GM19395 (cell line): Measurements from ENCODE around the gene ATF7IP2.
"Not testable (repeated sequence)": the region's sequence is repeated elsewhere in the genome, so short reads cannot be mapped to it uniquely, and the experiment has no call there.

Experiments used
- ATAC-seq: cut with Tn5 transposase; IDR thresholded peaks from one replicate; pipeline ENCODE4 v1.9.1; 2021; ENCODE audit warnings: mild to moderate bottlenecking, moderate library complexity; ENCODE audit not compliant: unreplicated experiment

ATF7IP2 gene

GRCh38 chr16:10441726-10442125 is 55.9 kb downstream of the ATF7IP2 start:
- no peak for ATAC-seq

DNA sequence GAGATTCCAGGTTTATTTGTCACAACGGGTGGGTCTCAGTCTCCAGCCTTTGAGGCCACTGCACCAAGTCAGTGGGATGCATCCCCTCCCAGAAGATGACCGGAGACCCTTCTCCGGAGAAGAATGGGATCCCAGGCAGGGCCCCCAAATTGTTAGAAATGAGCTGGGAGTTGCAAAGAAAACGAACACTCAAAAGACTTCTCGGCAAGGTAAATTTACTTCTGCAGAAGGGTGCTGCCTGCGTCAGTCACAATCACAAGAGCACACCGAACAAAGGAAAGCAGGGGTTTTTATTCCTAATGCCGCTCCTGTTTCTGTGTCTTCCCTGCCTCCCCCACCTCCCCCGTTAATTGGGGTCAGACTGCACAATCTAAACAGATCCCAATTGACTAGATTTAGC is 61.4 kb downstream of the ATF7IP2 start:
- ATAC-seq = no peak

DNA sequence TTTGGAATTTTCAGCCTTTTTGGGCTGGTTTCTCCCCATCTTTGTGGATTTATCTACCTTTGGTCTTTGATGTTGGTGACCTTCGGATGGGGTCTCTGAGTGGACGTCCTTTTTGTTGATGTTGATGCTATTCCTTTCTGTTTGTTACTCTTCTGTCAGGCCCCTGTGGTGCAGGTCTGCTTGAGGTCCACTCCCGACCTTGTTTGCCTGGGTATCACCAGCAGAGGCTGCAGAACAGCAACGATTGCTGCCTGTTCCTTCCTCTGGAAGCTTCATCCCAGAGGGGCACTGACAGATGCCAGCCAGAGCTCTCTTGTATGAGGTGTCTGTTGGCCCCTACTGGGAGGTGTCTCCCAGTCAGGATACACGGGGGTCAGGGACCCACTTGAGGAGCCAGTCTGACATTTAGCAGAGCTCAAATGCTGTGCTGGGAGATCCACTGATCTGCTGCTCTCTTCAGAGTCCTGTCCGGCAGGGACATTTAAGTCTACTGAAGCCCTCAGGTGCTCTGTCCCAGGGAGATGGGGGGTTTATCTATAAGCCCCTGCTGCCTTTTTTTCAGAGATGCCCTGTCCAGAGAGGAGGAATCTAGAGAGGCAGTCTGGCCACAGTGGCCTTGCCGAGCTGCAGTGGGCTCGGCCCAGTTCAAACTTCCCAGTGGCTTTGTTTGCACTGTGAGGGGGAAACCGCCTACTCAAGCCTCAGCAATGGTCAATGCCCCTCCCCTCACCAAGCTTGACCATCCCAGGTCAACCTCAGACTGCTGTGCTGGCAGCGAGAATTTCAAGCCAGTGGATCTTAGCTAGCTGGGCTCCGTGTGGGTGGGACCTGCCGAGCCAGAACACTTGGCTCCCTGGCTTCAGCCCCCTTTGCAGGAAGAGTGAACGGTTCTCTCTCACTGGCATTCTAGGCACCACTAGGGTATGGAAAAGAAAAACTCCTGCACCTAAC is 66.6 kb downstream of the ATF7IP2 start:
- not testable (repeated sequence) for ATAC-seq

DNA sequence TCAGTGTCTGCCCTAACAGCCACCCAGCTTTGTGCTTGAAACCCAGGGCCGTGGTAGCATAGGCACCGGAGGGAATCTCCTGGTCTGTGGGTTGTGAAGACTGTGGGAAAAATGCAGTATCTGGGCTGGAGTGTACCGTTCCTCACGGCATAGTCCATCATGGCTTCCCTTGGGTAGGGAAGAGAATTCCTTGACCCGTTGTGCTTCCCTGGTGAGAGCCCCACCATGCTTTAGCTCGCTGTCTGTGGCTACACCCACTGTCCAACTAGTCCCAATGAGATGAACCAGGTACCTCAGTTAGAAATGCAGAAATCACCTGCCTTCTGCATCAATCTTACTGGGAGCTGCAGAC is 67.3 kb downstream of the ATF7IP2 start:
- ATAC-seq = no peak

DNA sequence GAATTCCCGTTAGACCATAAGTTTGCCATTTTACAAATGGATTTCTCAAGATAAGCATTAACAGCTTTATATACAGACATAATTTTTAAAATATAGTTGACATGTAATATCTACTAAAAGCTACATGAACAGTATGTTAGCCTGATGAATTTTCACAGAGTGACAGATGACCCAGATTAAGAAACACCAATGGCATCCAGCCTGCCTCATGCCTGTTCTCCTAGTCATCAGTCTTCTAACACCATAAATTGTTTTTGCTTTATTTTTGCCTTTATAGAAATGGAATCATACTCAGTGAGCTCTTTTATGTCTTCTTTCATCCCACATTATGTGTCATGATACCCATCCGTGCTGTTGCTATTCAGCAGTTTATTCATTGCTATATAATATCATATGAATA is 80.0 kb downstream of the ATF7IP2 start:
- no peak for ATAC-seq

DNA sequence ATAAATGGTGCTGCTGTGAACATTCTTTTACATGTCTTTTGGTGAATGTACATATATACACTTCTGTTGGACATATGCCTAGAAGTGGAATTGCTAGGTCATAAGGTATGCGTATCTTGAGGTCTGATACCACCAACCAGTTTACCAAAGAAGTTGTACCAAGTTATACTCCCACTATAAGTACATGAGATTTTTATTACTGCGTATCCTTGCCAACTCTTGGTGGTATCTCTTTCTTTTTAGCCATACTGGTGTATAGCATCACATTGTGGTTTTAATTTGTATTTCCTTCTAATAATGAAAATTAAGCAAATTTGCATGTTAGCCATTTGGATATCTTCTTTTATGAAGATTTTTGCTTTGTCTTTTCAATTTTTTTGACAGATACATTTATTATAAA is 80.5 kb downstream of the ATF7IP2 start:
- ATAC-seq = no peak

GRCh38 chr16:10466861-10467260 is 81.0 kb downstream of the ATF7IP2 start:
- ATAC-seq = no peak

- ATAC-seq = not testable (repeated sequence)
Measured at GRCh38 chr16:10476636-10477035, 90.8 kb downstream of the ATF7IP2 start.

GRCh38 chr16:10480151-10480550 is 94.3 kb downstream of the ATF7IP2 start:
- no peak for ATAC-seq

DNA sequence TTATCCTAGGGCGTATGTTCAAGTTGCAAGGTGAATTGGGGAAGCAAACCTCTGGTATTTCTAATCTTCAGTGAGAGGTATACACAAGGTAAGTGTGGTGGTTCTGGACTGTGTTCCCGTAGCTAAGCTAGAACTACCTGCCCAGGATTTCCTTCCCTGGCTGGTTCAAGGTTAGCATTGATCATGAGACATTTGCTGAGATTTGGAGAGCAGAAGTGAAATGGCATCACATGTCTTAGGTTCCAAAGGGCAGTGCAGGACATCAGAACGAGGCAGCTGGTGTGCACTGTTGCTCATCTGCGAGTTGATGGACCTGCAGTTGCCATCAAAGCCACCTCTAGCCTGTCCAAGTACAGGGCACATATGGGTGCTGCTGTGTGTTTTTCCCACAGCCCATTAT is 99.3 kb downstream of the ATF7IP2 start:
- no peak for ATAC-seq

DNA sequence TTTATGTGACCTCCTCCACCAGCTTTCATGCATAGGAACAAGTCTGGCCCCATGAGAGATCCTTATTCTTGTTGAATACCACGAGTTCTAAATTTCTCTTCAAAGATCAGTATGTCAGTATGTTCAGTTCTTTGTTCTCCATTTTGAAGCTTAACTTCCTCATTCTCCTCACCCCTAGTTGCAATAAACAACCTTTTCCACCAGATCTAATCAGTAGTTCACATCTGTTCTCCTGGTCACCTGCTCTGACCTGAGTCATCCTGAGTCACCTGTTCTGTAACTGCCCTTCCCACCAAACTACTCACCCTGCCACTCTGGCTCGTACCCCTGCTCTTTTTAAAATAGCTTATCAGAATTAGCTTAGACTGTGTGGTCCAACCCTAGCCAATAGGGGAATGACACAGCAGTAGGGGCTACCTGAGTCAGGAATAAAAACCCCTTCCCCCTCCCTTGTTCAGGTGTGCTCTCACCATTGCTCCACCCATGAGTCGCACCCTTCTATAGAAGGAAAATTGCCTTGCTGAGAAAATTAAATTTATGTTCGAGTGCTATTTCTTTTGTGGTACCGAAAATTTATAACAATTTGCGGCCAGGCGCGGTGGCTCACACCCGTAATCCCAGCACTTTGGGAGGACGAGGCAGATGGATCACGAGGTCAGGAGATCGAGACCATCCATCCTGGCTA is 100.0 kb downstream of the ATF7IP2 start:
- ATAC-seq = no peak

DNA sequence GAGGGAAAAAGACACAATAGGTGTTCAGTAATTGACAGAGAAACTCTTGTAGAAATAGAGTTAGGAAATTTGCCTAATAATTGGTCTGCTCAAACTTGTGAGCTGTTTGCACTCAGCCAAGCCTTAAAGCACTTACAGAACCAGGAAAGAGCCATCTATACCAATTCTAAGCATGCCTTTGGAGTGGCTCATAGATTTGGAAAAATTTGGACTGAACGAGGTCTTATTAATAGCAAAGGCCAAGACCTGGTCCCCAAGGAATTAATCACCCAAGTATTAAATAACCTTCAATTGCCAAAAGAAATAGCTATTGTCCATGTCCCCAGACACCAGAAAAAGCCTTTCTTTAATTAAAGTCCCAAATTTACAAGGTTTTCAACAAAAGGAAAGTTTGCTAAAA is 104.3 kb downstream of the ATF7IP2 start:
- ATAC-seq = no peak

DNA sequence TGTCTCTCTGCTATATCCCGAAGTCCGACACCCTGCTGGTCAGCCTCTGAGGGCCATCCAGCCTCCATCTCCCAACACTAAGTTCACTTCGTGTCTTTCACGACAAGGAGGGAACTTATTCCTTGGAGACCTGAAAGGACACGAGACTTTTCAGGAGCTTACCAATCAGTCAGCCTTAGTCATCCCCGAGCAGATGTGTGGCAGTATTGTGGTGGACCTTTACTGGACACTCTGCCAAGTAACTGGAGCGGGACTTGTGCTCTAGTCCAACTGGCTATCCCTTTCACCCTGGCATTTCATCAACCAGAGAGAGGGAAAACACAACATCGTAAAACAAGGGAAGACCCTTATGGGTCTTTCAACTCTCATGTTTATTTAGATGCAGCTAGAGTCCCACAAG is 107.4 kb downstream of the ATF7IP2 start:
- ATAC-seq = no peak

- ATAC-seq = peak; percentile 61
Measured at GRCh38 chr16:10494343-10495030, 108.6 kb downstream of the ATF7IP2 start.

DNA sequence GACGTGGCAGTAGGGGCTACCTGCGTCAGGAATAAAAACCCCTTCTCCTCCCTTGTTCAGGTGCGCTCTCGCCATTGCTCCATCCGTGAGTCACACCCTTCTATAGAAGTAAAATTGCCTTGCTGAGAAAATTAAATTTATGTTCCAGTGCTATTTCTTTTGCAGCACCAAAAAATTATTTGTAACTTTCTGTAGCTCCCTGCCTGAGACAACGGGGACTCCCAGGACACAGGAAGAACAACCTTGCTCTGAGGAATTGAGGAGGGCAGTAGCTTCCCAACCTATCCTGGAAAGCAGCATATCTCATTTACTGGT is 109.1 kb downstream of the ATF7IP2 start:
- no peak for ATAC-seq

GRCh38 chr16:10497132-10498101 is 111.6 kb downstream of the ATF7IP2 start:
- no peak for ATAC-seq

DNA sequence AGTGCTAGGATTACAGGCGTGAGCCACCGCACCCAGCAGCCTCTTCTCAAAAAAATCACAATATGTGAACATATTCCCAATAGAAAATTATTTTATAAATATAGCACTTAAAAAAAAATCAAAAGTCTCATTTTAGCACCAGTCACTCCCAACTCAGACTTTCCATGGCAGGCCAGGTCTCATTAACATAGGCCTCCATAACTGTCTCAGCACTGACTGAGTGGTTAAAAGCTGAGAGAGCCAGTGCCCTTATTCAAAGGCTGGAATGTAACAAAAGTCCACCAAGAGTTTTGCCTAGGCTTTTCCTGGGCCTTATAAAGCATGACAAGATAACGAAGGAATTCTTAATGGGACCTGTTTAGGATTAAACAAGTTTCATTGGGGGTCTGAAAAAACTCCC is 114.7 kb downstream of the ATF7IP2 start:
- no peak for ATAC-seq

- no peak for ATAC-seq
Measured at GRCh38 chr16:10501016-10501607, 115.3 kb downstream of the ATF7IP2 start.

- no peak for ATAC-seq
Measured at GRCh38 chr16:10502776-10503175, 116.9 kb downstream of the ATF7IP2 start.

DNA sequence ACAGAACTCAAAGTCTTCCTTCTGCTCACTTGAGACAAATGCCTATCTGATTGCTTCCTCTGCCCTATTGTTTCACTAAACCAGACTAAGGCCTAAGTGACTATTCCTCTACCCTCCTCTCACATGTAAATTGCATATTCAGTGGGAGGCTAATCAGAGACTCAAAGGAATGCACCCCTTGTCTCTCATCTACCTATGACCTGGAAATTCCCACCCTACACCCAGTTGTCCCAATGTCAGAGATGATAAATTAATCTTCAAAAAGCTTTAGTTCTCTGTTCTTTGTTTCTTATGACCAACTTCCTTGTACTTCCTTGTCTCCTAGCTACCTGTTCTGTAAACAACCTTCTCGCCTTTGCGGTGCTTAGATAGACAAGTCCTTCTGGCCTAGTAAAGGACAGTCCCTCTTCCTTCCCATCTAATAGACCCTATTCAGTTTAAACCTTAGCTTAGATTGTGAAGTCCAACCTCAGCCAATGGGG is 118.6 kb downstream of the ATF7IP2 start:
- no peak for ATAC-seq
